Measurements from ENCODE around the gene PDE7B.

The PDE7B gene

DNA sequence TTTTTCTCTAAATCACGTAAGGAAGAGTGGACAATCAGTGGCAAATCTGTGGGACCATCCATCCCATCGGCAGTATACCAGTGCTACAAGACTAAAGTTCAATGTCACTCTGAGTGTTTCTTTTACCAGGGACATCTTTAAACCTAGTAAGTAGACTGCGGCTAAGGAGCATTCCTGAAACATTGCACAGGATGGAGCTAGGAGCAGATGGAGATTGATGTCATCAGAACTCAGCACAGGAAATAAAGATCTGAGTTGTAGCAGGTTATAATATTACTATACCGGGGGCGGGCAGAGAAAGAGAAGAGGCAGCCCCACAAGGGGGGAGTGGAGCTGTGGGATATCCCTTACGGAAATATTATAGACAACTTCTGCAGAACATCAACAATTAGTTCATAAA is 236.5 kb downstream of the PDE7B start:
- in situ Hi-C loops (cut with MboI; ENCODE audit: low sequenced_read_pairs, unreplicated experiment): no loop called here
- TF ChIP-seq, protein P1, sequence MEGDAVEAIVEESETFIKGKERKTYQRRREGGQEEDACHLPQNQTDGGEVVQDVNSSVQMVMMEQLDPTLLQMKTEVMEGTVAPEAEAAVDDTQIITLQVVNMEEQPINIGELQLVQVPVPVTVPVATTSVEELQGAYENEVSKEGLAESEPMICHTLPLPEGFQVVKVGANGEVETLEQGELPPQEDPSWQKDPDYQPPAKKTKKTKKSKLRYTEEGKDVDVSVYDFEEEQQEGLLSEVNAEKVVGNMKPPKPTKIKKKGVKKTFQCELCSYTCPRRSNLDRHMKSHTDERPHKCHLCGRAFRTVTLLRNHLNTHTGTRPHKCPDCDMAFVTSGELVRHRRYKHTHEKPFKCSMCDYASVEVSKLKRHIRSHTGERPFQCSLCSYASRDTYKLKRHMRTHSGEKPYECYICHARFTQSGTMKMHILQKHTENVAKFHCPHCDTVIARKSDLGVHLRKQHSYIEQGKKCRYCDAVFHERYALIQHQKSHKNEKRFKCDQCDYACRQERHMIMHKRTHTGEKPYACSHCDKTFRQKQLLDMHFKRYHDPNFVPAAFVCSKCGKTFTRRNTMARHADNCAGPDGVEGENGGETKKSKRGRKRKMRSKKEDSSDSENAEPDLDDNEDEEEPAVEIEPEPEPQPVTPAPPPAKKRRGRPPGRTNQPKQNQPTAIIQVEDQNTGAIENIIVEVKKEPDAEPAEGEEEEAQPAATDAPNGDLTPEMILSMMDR (IDR thresholded peaks at IDR 0.05; ENCODE audit: borderline replicate concordance, control extremely low read depth, extremely low read depth, insufficient read depth, missing control alignments): no peak
- DNase-seq (ENCODE audit: low spot score): no peak

DNA sequence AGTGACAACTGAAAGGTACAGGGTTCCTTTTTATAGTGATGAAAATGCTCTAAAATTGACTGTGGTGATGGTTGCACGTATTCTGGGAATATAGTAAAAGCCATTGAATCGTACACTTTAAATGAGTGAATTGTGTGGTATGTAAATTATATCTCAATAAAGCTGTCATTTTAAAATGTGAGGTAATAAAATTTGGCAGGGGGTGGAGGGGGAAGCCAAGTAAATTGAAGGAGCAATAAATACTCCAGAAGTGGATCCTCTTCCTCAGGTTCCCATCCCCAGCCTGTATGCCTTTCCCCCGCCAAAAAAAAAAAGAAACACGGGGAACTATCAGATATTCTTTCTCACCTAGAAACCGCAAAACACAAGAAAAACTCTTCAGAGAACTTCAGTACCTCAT is 237.2 kb downstream of the PDE7B start:
- TF ChIP-seq, protein P1 (IDR thresholded peaks at IDR 0.05; ENCODE audit: borderline replicate concordance, control extremely low read depth, extremely low read depth, insufficient read depth, missing control alignments): no peak
- DNase-seq (ENCODE audit: low spot score): no peak
- in situ Hi-C loops (cut with MboI; ENCODE audit: low sequenced_read_pairs, unreplicated experiment): no loop called here

DNA sequence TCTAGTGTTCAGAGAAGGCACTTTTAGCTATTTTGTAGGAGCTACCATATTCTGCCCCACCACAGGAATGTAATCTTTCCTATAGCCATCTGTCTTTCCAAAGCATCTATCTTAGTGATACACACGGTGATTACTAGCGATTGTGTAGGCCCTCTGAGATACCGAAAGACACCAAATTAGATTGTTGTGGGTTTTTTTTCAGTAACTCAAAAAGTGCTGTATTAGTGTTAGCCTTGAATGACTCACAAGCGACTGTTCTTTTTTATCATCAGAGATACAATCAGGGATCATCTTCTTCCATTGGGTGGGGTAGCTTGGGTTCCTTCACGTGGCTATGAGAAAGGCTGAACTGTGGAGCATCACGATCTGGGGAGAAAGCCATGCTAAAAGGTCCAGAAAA is 238.4 kb downstream of the PDE7B start:
- TF ChIP-seq, protein P1 (IDR thresholded peaks at IDR 0.05; ENCODE audit: borderline replicate concordance, control extremely low read depth, extremely low read depth, insufficient read depth, missing control alignments): no peak
- in situ Hi-C loops (cut with MboI; ENCODE audit: low sequenced_read_pairs, unreplicated experiment): no loop called here
- DNase-seq (ENCODE audit: low spot score): no peak

DNA sequence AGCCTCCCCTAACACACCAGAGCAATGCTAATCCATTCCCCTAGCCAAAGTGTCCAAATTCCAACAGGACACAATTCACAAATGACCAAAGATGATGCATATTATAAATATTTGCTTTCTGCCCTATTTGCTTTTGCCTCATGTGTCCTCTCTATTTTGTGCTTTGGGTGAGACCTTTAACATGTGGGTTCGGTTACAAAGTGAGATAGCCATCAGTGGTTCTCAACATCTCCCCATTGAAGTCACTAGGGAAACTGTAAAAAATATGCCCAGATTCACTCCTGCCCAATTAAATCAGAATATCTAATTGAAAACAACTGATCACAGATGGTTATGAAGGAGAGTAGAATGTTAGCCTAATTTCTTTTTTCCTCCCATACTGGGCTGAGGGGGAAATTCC is 239.4 kb downstream of the PDE7B start:
- in situ Hi-C loops (cut with MboI; ENCODE audit: low sequenced_read_pairs, unreplicated experiment): no loop called here
- DNase-seq (ENCODE audit: low spot score): no peak
- TF ChIP-seq, protein P1 (IDR thresholded peaks at IDR 0.05; ENCODE audit: borderline replicate concordance, control extremely low read depth, extremely low read depth, insufficient read depth, missing control alignments): no peak

DNA sequence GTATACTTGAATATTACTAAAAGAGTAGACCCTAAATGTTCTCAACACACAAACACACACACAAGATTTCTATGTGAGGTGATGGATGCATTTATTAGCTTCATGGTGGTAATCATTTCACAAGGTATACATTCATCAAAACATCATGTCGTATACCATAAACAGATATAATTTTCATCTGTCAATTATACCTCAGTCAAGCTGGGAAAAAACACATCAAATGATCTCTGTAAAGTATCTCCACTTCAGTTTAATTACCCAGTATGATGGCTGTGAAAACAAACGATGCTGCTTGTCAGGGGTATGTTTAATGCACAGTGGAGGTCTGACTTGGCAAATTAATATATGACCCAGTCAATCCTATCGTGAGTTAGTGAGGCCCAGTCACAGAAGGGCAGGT is 241.4 kb downstream of the PDE7B start:
- no peak for DNase-seq (ENCODE audit: low spot score)
- TF ChIP-seq, protein P1 (IDR thresholded peaks at IDR 0.05; ENCODE audit: borderline replicate concordance, control extremely low read depth, extremely low read depth, insufficient read depth, missing control alignments): no peak
- in situ Hi-C loops (cut with MboI; ENCODE audit: low sequenced_read_pairs, unreplicated experiment): no loop called here

DNA sequence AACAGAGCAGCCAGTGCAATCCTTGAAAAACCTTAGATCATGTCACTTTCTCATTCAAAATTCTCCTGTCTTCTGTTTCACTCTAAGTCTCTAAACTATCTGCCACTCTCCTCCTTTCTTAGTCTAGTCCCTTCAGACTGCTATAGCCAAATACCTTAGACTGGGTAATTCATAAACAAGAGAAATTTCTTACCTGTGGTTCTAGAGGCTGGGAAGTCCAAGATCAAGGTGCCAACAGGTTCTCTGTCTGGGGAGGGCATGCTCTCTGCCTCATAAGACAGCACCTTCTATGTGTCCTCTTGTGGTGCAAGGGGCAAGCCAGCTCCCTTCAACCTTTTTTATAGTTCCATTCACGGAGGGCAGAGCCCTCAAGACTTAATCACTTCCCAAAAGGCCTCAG is 242.3 kb downstream of the PDE7B start:
- no peak for DNase-seq (ENCODE audit: low spot score)
- in situ Hi-C loops (cut with MboI; ENCODE audit: low sequenced_read_pairs, unreplicated experiment): no loop called here
- TF ChIP-seq, protein P1 (IDR thresholded peaks at IDR 0.05; ENCODE audit: borderline replicate concordance, control extremely low read depth, extremely low read depth, insufficient read depth, missing control alignments): no peak

DNA sequence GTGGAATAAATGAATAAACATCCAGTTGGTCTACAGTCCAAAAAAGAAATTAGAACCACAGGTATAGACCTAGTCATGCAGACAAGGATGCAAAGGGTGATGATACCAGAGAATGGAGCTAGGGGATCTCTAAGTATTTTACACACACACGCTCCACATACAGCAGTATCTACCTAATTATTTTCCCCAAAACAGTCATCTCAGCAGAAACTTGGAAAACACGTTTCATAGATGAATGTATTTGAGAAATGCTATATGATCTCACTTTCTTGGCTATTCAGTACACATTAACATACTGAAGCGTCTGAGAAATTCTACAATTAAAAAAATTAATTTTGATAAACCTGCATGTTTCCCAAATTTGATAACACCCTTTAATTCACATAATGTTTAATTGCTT is 243.3 kb downstream of the PDE7B start:
- in situ Hi-C loops (cut with MboI; ENCODE audit: low sequenced_read_pairs, unreplicated experiment): no loop called here
- no peak for DNase-seq (ENCODE audit: low spot score)
- TF ChIP-seq, protein P1 (IDR thresholded peaks at IDR 0.05; ENCODE audit: borderline replicate concordance, control extremely low read depth, extremely low read depth, insufficient read depth, missing control alignments): no peak

Measured in GM13976 (cell line).